ENCODE data around the gene GSTO2.

GSTO2 gene

GRCh38 chr10:104317269-104317710 is 48.3 kb downstream of the GSTO2 start:
- in situ Hi-C loops (cut with HindIII; ENCODE audit: low pct_ligation_motif_present, low sequenced_read_pairs) = no loop called here

GRCh38 chr10:104317726-104318299 is 48.8 kb downstream of the GSTO2 start:
- in situ Hi-C loops (cut with HindIII; ENCODE audit: low pct_ligation_motif_present, low sequenced_read_pairs) = no loop called here
- no peak for TF ChIP-seq CTCF (IDR thresholded peaks at IDR 0.05; ENCODE audit: low read depth, low read length, missing control alignments)
- no peak overlapping the region for H3K4me3 ChIP-seq (ENCODE audit: low read depth, low read length)
- H3K27ac ChIP-seq = peak overlapping the region; percentile 16
- DNase-seq = no peak
- H3K36me3 ChIP-seq (replicated peaks) = peaks cover 59% of the 10 kb centered on the region
- no peaks in the 10 kb centered on the region for H3K27me3 ChIP-seq (replicated peaks)

More at GRCh38 chr10:104317269-104317710, 48.3 kb downstream of the GSTO2 start:
- H3K27me3 ChIP-seq (replicated peaks) = no peaks in the 10 kb centered on the region
- peak; percentile 65 for DNase-seq
- no peak overlapping the region for H3K4me3 ChIP-seq (ENCODE audit: low read depth, low read length)
- peaks cover 65% of the 10 kb centered on the region for H3K36me3 ChIP-seq (replicated peaks)
- TF ChIP-seq CTCF (IDR thresholded peaks at IDR 0.05; ENCODE audit: low read depth, low read length, missing control alignments) = peak; percentile 29
- peak overlapping the region; percentile 42 for H3K27ac ChIP-seq

GRCh38 chr10:104318326-104318725 is 49.3 kb downstream of the GSTO2 start:
- no peaks in the 10 kb centered on the region for H3K27me3 ChIP-seq (replicated peaks)
- TF ChIP-seq CTCF (IDR thresholded peaks at IDR 0.05; ENCODE audit: low read depth, low read length, missing control alignments) = no peak
- no peak overlapping the region for H3K27ac ChIP-seq
- no peak for DNase-seq
- no peak overlapping the region for H3K4me3 ChIP-seq (ENCODE audit: low read depth, low read length)
- peaks cover 54% of the 10 kb centered on the region for H3K36me3 ChIP-seq (replicated peaks)
- in situ Hi-C loops (cut with HindIII; ENCODE audit: low pct_ligation_motif_present, low sequenced_read_pairs) = no loop called here

GRCh38 chr10:104318810-104319741 is 50.1 kb downstream of the GSTO2 start:
- Histone ChIP-seq H3K27me3 (replicated peaks) (no peaks in the 10 kb centered on the region), H3K27ac (peak overlapping the region; percentile 62), H3K4me3 (ENCODE audit: low read depth, low read length) (no peak overlapping the region), H3K36me3 (replicated peaks) (peaks cover 47% of the 10 kb centered on the region)
- in situ Hi-C loops (cut with HindIII; ENCODE audit: low pct_ligation_motif_present, low sequenced_read_pairs) = no loop called here
- TF ChIP-seq CTCF (IDR thresholded peaks at IDR 0.05; ENCODE audit: low read depth, low read length, missing control alignments) = no peak
- DNase-seq = no peak

- no peak for TF ChIP-seq CTCF (IDR thresholded peaks at IDR 0.05; ENCODE audit: low read depth, low read length, missing control alignments)
- DNase-seq = no peak
- H3K27me3 ChIP-seq (replicated peaks) = no peaks in the 10 kb centered on the region
- in situ Hi-C loops (cut with HindIII; ENCODE audit: low pct_ligation_motif_present, low sequenced_read_pairs) = no loop called here
- peaks cover 34% of the 10 kb centered on the region for H3K36me3 ChIP-seq (replicated peaks)
- no peak overlapping the region for H3K27ac ChIP-seq
- H3K4me3 ChIP-seq (ENCODE audit: low read depth, low read length) = no peak overlapping the region
Observed at GRCh38 chr10:104321226-104321625, 52.2 kb downstream of the GSTO2 start.
